ENCODE results near the gene RUVBL2.

DNA sequence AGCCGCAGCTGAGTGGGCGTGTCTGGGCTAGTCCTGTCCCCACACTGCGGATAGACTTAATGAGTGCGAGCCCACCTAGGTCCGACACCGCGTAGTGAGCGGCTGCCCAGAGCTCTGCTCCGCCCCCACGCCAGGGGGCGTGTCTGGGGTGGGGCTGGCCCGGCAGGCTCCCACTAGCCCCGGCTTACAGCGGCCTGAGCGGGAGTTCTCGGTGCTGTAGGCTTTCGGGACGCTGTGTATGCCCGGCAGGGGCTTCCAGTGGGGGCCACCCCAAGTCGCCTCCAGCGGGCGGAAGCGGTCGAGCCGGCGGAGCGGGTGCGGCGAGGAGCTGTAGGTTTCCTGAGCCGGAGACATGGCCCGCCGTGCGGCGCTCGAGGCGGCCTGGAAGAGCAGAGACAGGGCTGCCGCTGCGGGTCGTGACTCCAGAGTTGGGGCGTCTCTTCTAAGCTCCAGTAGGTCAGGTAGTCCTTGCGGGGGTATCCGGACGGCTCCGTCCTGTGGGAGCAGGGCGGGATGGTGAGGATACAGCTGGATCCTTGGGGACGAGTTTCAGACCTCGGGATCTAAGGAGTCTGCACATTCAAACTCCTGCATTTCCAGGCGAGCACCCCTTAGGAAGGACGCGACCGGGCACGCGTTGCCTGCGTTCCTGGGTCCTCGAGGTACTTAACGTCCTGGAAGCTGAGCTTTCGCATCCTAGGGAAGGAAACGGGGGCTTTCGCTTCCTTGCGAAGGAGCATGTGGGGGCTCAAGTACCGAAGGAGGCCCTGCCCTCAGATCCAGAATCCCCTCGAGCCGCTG lies 62.6 kb downstream of the RUVBL2 start:
- TF ChIP-seq, protein P1, sequence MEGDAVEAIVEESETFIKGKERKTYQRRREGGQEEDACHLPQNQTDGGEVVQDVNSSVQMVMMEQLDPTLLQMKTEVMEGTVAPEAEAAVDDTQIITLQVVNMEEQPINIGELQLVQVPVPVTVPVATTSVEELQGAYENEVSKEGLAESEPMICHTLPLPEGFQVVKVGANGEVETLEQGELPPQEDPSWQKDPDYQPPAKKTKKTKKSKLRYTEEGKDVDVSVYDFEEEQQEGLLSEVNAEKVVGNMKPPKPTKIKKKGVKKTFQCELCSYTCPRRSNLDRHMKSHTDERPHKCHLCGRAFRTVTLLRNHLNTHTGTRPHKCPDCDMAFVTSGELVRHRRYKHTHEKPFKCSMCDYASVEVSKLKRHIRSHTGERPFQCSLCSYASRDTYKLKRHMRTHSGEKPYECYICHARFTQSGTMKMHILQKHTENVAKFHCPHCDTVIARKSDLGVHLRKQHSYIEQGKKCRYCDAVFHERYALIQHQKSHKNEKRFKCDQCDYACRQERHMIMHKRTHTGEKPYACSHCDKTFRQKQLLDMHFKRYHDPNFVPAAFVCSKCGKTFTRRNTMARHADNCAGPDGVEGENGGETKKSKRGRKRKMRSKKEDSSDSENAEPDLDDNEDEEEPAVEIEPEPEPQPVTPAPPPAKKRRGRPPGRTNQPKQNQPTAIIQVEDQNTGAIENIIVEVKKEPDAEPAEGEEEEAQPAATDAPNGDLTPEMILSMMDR (IDR thresholded peaks at IDR 0.05) = peak in 4 of 5 experiments; percentile 26 to 35 (median 32)
- TF ChIP-seq EP300 (IDR thresholded peaks at IDR 0.05) = no peak
- TF ChIP-seq POLR2A (IDR thresholded peaks at IDR 0.05) = no peak

All from tibial nerve (tissue), 4 donors.